Panc1 (cell line): ENCODE data around the gene ASTN2.

Experiments
- CTCF ChIP-seq: fragments of 450-650 bp; IDR thresholded peaks from 2 replicates; pipeline ENCODE4 v1.5.1; 2017; ENCODE audit warnings: mild to moderate bottlenecking
- POLR2AphosphoS5 ChIP-seq: IDR thresholded peaks from 2 replicates; pipeline ENCODE4 v1.6.1; 2012; ENCODE audit warnings: mild to moderate bottlenecking, low read depth, low read length, moderate library complexity
- REST ChIP-seq, 2 experiments: IDR thresholded peaks; 2 replicates each; pipeline ENCODE4 v1.6.1; 2011 to 2012; ENCODE audit warnings: low read depth in 2 of 2, control low read depth in 1 of 2, low read length in 1 of 2, mild to moderate bottlenecking in 1 of 2, moderate library complexity in 1 of 2; ENCODE audit not compliant: insufficient read depth in 1 of 2

- TF ChIP-seq CTCF (no peak), POLR2AphosphoS5 (no peak), REST (IDR thresholded peaks at IDR 0.05; ENCODE audit: insufficient read depth in 1 of 2, low read depth in 2 of 2, low read length in 1 of 2) (no peak)
These were observed 469.0 kb downstream of the ASTN2 start for GRCh38 chr9:116945817-116946216.
